ENCODE measurements around the gene TMCO1. TPM values are rescaled to one million over a fixed set of nuclear protein-coding genes. Genes with fewer than 3 reads are reported as not detected.

Gene TMCO1
- total RNA-seq, 4 donors from 2014 or later, result 28.7 to 46.9 (median 36.8) TPM

GRCh38 chr1:165764277-165764676 is 4.4 kb downstream of the TMCO1 start:
- ATAC-seq (no peak), DNase-seq (no peak)
- Histone ChIP-seq H3K27ac (no peak overlapping the region), H3K9me3 (no peaks in the 10 kb centered on the region), H3K27me3 (no peaks in the 10 kb centered on the region), H3K4me1 (peaks cover 9 to 15% of the 10 kb centered on the region in 2 donors), H3K4me3 (no peak overlapping the region), H3K36me3 (peaks cover 0 to 30% of the 10 kb centered on the region in 2 donors)
- TF ChIP-seq CTCF (IDR thresholded peaks at IDR 0.05 in 4 of 5, conservative IDR thresholded peaks at IDR 0.05 in 1 of 5) (no peak), POLR2A (IDR thresholded peaks at IDR 0.05) (no peak)
- intact Hi-C loops (cut with DNase I; ENCODE audit: low total_unique reads) (no loop called here), in situ Hi-C loops (cut with MboI; ENCODE audit: low sequenced_read_pairs in 4 of 4) (loop anchor here (10.0 to 25.0 kb wide), 4 partner anchors 139 to 377 kb away; no protein-coding TSS in a partner anchor)

- Histone ChIP-seq H3K27ac (no peak overlapping the region), H3K4me3 (no peak overlapping the region), H3K36me3 (peaks cover 0 to 30% of the 10 kb centered on the region in 2 donors), H3K27me3 (no peaks in the 10 kb centered on the region), H3K9me3 (no peaks in the 10 kb centered on the region), H3K4me1 (peaks cover 9 to 15% of the 10 kb centered on the region in 2 donors)
- no peak for TF ChIP-seq CTCF (IDR thresholded peaks at IDR 0.05 in 4 of 5, conservative IDR thresholded peaks at IDR 0.05 in 1 of 5)
- TF ChIP-seq POLR2A (IDR thresholded peaks at IDR 0.05), result no peak
- ATAC-seq (no peak), DNase-seq (no peak)
- intact Hi-C loops (cut with DNase I; ENCODE audit: low total_unique reads) (no loop called here), in situ Hi-C loops (cut with MboI; ENCODE audit: low sequenced_read_pairs in 4 of 4) (loop anchor here (10.0 to 25.0 kb wide), 4 partner anchors 139 to 376 kb away; no protein-coding TSS in a partner anchor)
Measured at GRCh38 chr1:165763442-165763841, 5.2 kb downstream of the TMCO1 start.

- DNase-seq (no peak), ATAC-seq (no peak)
- TF ChIP-seq CTCF (IDR thresholded peaks at IDR 0.05 in 4 of 5, conservative IDR thresholded peaks at IDR 0.05 in 1 of 5) (no peak), POLR2A (IDR thresholded peaks at IDR 0.05) (no peak)
- Histone ChIP-seq H3K27me3 (no peaks in the 10 kb centered on the region), H3K36me3 (peaks cover 0 to 30% of the 10 kb centered on the region in 2 donors), H3K27ac (no peak overlapping the region), H3K9me3 (no peaks in the 10 kb centered on the region), H3K4me3 (no peak overlapping the region), H3K4me1 (peaks cover 4 to 9% of the 10 kb centered on the region in 2 donors)
- in situ Hi-C loops (cut with MboI; ENCODE audit: low sequenced_read_pairs in 4 of 4) (loop anchor here (10.0 to 25.0 kb wide), 4 partner anchors 138 to 375 kb away; no protein-coding TSS in a partner anchor), intact Hi-C loops (cut with DNase I; ENCODE audit: low total_unique reads) (no loop called here)
Measured at GRCh38 chr1:165762725-165763124, 5.9 kb downstream of the TMCO1 start.

- no peak overlapping the region for H3K4me3 ChIP-seq
- H3K36me3 ChIP-seq, result peaks cover 0 to 10% of the 10 kb centered on the region in 2 donors
- no peaks in the 10 kb centered on the region for H3K27me3 ChIP-seq
- ATAC-seq, result no peak
- no peaks in the 10 kb centered on the region for H3K9me3 ChIP-seq
- intact Hi-C loops (cut with DNase I; ENCODE audit: low total_unique reads) (no loop called here), in situ Hi-C loops (cut with MboI; ENCODE audit: low sequenced_read_pairs in 4 of 4) (loop anchor here in 2 of 4 donors (25.0 kb wide), 2 partner anchors 153 to 372 kb away; no protein-coding TSS in a partner anchor)
- H3K4me1 ChIP-seq, result peaks cover 0 to 5% of the 10 kb centered on the region in 2 donors
- DNase-seq, result no peak
- TF ChIP-seq CTCF (IDR thresholded peaks at IDR 0.05 in 4 of 5, conservative IDR thresholded peaks at IDR 0.05 in 1 of 5) (no peak), POLR2A (IDR thresholded peaks at IDR 0.05) (no peak)
- no peak overlapping the region for H3K27ac ChIP-seq
Measured at GRCh38 chr1:165759095-165759494, 9.6 kb downstream of the TMCO1 start.
